Breast epithelium (tissue), 4 donors: ENCODE measurements around the gene EXOSC7. TPM values are rescaled to one million over a fixed set of nuclear protein-coding genes. Genes with fewer than 3 reads are reported as not detected.
A peak's percentile ranks its signal among the peaks of the same experiment; 100 is the strongest.

ENCODE experiments used
- DNase-seq, 2 donors: peaks; one replicate each; pipeline ENCODE4 v3.0.0-alpha.2; 2019; ENCODE audit warnings: low spot score in 2 of 2
- H3K27ac ChIP-seq, 2 donors: fragments of 200-600 bp; sonication (generic) in 1 of 2; one replicate each; pipeline ENCODE4 v1.5.1; 2016 to 2019; ENCODE audit warnings: mild to moderate bottlenecking in 1 of 2
- H3K27me3 ChIP-seq, 2 donors: fragments of 200-600 bp; sonication (generic) in 1 of 2; one replicate each; pipeline versions ENCODE4 v1.5.1 to v1.6.0; 2017 to 2019; ENCODE audit warnings: control low read depth in 1 of 2, mild to moderate bottlenecking in 1 of 2
- H3K36me3 ChIP-seq: fragments of 200-600 bp; one replicate; pipeline ENCODE4 v1.5.1; 2019
- H3K4me1 ChIP-seq, 2 donors: fragments of 200-600 bp; sonication (generic); one replicate each; pipeline ENCODE4 v1.5.1; 2016 to 2019; ENCODE audit warnings: control low read depth in 1 of 2
- H3K4me3 ChIP-seq, 3 donors: fragments of 200-600 bp; sonication (generic); 1 replicate in 2 of 3; 2 replicates in 1 of 3; pipeline ENCODE4 v1.5.1; 2016 to 2019; ENCODE audit warnings: mild to moderate bottlenecking in 3 of 3, moderate library complexity in 2 of 3
- H3K9me3 ChIP-seq, 2 donors: fragments of 200-600 bp; sonication (generic) in 1 of 2; one replicate each; pipeline ENCODE4 v1.5.1; 2016 to 2019; ENCODE audit warnings: control low read depth in 1 of 2
- CTCF ChIP-seq, 3 donors: fragments of 450-650 bp; IDR thresholded peaks; one replicate each; pipeline ENCODE4 v1.5.1; 2016 to 2017; ENCODE audit warnings: antibody characterized with exemption in 3 of 3, mild to moderate bottlenecking in 3 of 3, moderate library complexity in 3 of 3
- POLR2A ChIP-seq: fragments of 450-650 bp; IDR thresholded peaks from one replicate; pipeline ENCODE4 v1.6.1; 2016; ENCODE audit warnings: antibody characterized with exemption, mild to moderate bottlenecking, moderate library complexity
- POLR2AphosphoS5 ChIP-seq, 3 donors: sonication (generic); formaldehyde crosslinking; IDR thresholded peaks; one replicate each; pipeline ENCODE4 v1.6.1; 2017; ENCODE audit warnings: antibody characterized with exemption in 3 of 3
- intact Hi-C: fragments of 100-400 bp; cut with DNase I; formaldehyde crosslinking; loops from one replicate; pipeline ENCODE4 v1.15.1; 2023; ENCODE audit warnings: low total_unique reads
- total RNA-seq, 3 donors: library from RNA; depleted of rRNA; stranded (reverse); fragments of >200 nt; gene quantifications; one replicate each; pipeline ENCODE4 v1.1.0, GENCODE V29; 2016

Gene EXOSC7
- total RNA-seq, result 10 to 100 TPM; 39.0 to 54.9 (median 43.0) TPM

GRCh38 chr3:44976002-44976815 lies at the start of gene EXOSC7, which contains the start of gene ZDHHC3:
Gene EXOSC7, plus strand, starts transcription at chr3:44976244. Its CDS starts 34 bp downstream, at chr3:44976278.
Gene ZDHHC3, minus strand, starts transcription at chr3:44976174. Its CDS starts 16,738 bp downstream, at chr3:44959436.
- peak within 1 kb of the TSS; percentile 87 to 97 (median 92) for H3K4me3 ChIP-seq
- no peaks in the 10 kb centered on the region for H3K27me3 ChIP-seq
- TF ChIP-seq CTCF (IDR thresholded peaks at IDR 0.05) (no peak), POLR2AphosphoS5 (IDR thresholded peaks at IDR 0.05) (peak; percentile 52 to 87 (median 60)), POLR2A (peak; percentile 15)
- no peaks in the 10 kb centered on the region for H3K9me3 ChIP-seq
- H3K4me1 ChIP-seq, result peaks cover 0 to 22% of the 10 kb centered on the region in 2 donors
- intact Hi-C loops, result no loop called here
- DNase-seq, result peak; percentile 80 to 84
- H3K27ac ChIP-seq, result peak within 1 kb of the TSS; percentile 86 to 87
- no peaks in the 10 kb centered on the region for H3K36me3 ChIP-seq

GRCh38 chr3:44926921-44927320 lies 49.1 kb upstream of the EXOSC7 start:
- Histone ChIP-seq H3K4me3 (no peak overlapping the region), H3K27ac (no peak overlapping the region), H3K4me1 (no peaks in the 10 kb centered on the region), H3K36me3 (no peaks in the 10 kb centered on the region), H3K27me3 (no peaks in the 10 kb centered on the region), H3K9me3 (no peaks in the 10 kb centered on the region)
- intact Hi-C loops, result no loop called here
- no peak for DNase-seq
- no peak for TF ChIP-seq POLR2A
- no peak for TF ChIP-seq CTCF (IDR thresholded peaks at IDR 0.05)
- no peak for TF ChIP-seq POLR2AphosphoS5 (IDR thresholded peaks at IDR 0.05)

GRCh38 chr3:44927371-44927770 lies 48.7 kb upstream of the EXOSC7 start:
- no peaks in the 10 kb centered on the region for H3K36me3 ChIP-seq
- no peaks in the 10 kb centered on the region for H3K27me3 ChIP-seq
- no peak for TF ChIP-seq POLR2A
- no peak for TF ChIP-seq POLR2AphosphoS5 (IDR thresholded peaks at IDR 0.05)
- no peak for TF ChIP-seq CTCF (IDR thresholded peaks at IDR 0.05)
- no peak for DNase-seq
- no peaks in the 10 kb centered on the region for H3K4me1 ChIP-seq
- intact Hi-C loops, result no loop called here
- no peak overlapping the region for H3K4me3 ChIP-seq
- H3K9me3 ChIP-seq, result no peaks in the 10 kb centered on the region
- H3K27ac ChIP-seq, result no peak overlapping the region

GRCh38 chr3:44929782-44930181 lies 46.3 kb upstream of the EXOSC7 start:
- intact Hi-C loops, result no loop called here
- TF ChIP-seq POLR2A (no peak), POLR2AphosphoS5 (IDR thresholded peaks at IDR 0.05) (no peak), CTCF (IDR thresholded peaks at IDR 0.05) (no peak)
- Histone ChIP-seq H3K4me1 (no peaks in the 10 kb centered on the region), H3K27ac (no peak overlapping the region), H3K27me3 (no peaks in the 10 kb centered on the region), H3K36me3 (no peaks in the 10 kb centered on the region), H3K4me3 (no peak overlapping the region), H3K9me3 (no peaks in the 10 kb centered on the region)
- no peak for DNase-seq

GRCh38 chr3:44930911-44931310 lies 45.1 kb upstream of the EXOSC7 start:
- no peaks in the 10 kb centered on the region for H3K36me3 ChIP-seq
- H3K27me3 ChIP-seq, result no peaks in the 10 kb centered on the region
- intact Hi-C loops, result no loop called here
- H3K27ac ChIP-seq, result no peak overlapping the region
- TF ChIP-seq POLR2AphosphoS5 (IDR thresholded peaks at IDR 0.05), result no peak
- no peaks in the 10 kb centered on the region for H3K9me3 ChIP-seq
- DNase-seq, result no peak
- no peak overlapping the region for H3K4me3 ChIP-seq
- H3K4me1 ChIP-seq, result no peaks in the 10 kb centered on the region
